ENCODE results near the gene MTURN.

MTURN gene

DNA sequence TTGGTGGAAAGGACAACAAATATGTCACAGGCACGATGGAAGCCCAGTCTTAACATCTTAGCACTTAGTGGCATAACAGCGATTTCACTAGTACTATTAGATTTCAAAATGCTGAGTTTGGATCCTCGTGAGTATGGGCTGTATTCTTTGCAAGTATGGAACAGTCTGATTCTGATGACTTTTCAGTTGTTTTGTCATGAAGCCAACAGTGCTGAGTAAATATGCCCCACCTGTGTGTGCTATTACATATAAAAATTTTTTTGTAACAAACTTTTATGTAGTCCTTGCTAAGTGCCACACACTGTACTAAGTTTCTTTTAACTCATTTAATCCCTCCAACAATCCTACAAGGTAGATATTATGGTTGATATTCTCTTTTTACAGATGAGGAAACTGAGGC, 30.8 kb downstream of the MTURN start:
- TF ChIP-seq, protein P1, sequence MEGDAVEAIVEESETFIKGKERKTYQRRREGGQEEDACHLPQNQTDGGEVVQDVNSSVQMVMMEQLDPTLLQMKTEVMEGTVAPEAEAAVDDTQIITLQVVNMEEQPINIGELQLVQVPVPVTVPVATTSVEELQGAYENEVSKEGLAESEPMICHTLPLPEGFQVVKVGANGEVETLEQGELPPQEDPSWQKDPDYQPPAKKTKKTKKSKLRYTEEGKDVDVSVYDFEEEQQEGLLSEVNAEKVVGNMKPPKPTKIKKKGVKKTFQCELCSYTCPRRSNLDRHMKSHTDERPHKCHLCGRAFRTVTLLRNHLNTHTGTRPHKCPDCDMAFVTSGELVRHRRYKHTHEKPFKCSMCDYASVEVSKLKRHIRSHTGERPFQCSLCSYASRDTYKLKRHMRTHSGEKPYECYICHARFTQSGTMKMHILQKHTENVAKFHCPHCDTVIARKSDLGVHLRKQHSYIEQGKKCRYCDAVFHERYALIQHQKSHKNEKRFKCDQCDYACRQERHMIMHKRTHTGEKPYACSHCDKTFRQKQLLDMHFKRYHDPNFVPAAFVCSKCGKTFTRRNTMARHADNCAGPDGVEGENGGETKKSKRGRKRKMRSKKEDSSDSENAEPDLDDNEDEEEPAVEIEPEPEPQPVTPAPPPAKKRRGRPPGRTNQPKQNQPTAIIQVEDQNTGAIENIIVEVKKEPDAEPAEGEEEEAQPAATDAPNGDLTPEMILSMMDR (IDR thresholded peaks at IDR 0.05; ENCODE audit: unreplicated experiment in 3 of 3), result no peak
- no peak overlapping the region for H3K4me3 Mint-ChIP-seq
- peak overlapping the region in 1 of 3 experiments; percentile 73 for H3K27ac Mint-ChIP-seq
- no peaks in the 10 kb centered on the region for H3K36me3 Mint-ChIP-seq (ENCODE audit: low read depth)
- no peaks in the 10 kb centered on the region for H3K9me3 Mint-ChIP-seq
- H3K4me1 Mint-ChIP-seq, result peaks cover 45% of the 10 kb centered on the region
- H3K27me3 Mint-ChIP-seq (ENCODE audit: low read depth), result peaks cover 22% of the 10 kb centered on the region

DNA sequence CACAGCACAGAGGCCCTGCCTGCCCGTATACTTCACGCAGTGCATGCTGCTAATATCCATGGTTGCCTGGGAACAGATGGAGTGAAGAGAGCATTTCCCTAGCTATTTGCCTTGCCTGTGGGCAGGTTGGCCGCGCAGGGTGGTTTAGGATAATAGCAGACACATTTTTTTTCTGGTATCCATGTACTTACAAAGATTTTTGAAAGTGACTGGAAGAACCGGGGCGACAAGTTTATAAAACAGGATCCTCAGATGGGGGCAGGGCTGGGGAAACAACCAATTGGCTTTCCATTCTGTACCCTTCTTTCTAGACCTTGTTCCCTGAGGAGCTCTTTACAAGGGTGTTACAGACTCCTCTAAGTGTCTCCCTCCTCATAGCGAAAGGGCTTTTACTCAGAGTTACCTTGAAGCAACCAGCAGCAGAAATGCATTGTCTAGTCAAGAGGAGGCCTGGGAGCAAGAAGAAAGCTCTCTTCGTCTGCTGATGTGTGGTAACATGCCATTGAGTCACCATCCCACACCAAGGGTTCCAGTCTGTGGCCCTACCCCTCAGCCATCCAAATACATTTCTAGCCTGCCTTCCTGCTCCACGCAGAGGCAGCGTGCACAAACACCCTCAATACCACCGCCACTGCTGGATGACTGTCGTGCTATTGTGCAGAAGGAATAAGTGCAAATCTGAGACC, 31.5 kb downstream of the MTURN start:
- Mint-ChIP-seq H3K27me3 (ENCODE audit: low read depth) (peaks cover 22% of the 10 kb centered on the region), H3K36me3 (ENCODE audit: low read depth) (no peaks in the 10 kb centered on the region), H3K27ac (peak overlapping the region; percentile 7 to 73 (median 45)), H3K4me1 (peaks cover 52% of the 10 kb centered on the region), H3K9me3 (no peaks in the 10 kb centered on the region), H3K4me3 (no peak overlapping the region)
- TF ChIP-seq, protein P1 (IDR thresholded peaks at IDR 0.05; ENCODE audit: unreplicated experiment in 3 of 3), result no peak

DNA sequence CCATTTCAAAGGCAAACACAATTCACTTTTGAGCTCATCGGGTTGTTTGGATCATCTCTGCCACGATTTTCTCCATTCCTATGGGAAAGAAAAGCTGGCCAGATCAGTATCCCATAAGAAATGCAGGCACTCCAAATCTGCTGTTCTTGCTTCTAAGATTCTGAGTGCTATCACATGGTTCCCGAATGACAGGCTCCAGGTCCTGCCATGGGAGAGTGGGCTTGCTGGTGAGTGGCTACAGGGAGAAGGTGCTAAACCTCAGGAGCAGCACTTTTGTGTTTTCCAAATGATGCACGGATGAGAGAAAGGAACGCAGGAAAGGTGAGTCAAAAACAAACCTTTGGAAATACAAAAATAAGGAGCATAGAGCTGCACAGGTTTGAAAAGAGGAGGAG, 32.1 kb downstream of the MTURN start:
- Mint-ChIP-seq H3K4me3 (no peak overlapping the region), H3K27ac (peak overlapping the region in 1 of 3 experiments; percentile 7), H3K9me3 (no peaks in the 10 kb centered on the region), H3K4me1 (peaks cover 55% of the 10 kb centered on the region), H3K36me3 (ENCODE audit: low read depth) (no peaks in the 10 kb centered on the region), H3K27me3 (ENCODE audit: low read depth) (peaks cover 22% of the 10 kb centered on the region)
- TF ChIP-seq, protein P1 (IDR thresholded peaks at IDR 0.05; ENCODE audit: unreplicated experiment in 3 of 3), result no peak

DNA sequence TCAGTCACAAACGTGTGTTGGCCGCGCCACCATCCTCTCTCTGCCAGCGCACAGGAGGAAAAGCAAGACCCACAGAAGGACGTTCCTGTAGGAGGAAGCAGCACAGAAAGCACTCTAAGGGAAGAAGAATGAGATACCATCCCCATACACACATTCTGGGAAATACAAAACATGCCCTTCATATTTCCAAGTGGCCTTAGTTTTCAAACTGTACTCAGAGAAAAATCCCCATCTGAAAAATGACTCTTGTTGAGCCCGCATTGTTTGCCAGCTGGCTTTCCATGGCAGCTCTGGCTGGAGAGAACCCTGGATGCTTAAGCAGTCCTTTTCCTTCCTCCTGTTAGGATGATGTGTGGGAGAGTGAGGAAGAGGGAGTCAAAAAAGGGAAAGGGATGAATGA, 33.1 kb downstream of the MTURN start:
- Mint-ChIP-seq H3K27ac (peak overlapping the region in 1 of 3 experiments; percentile 57), H3K36me3 (ENCODE audit: low read depth) (no peaks in the 10 kb centered on the region), H3K27me3 (ENCODE audit: low read depth) (peaks cover 22% of the 10 kb centered on the region), H3K9me3 (no peaks in the 10 kb centered on the region), H3K4me3 (no peak overlapping the region), H3K4me1 (peaks cover 55% of the 10 kb centered on the region)
- TF ChIP-seq, protein P1 (IDR thresholded peaks at IDR 0.05; ENCODE audit: unreplicated experiment in 3 of 3), result no peak

DNA sequence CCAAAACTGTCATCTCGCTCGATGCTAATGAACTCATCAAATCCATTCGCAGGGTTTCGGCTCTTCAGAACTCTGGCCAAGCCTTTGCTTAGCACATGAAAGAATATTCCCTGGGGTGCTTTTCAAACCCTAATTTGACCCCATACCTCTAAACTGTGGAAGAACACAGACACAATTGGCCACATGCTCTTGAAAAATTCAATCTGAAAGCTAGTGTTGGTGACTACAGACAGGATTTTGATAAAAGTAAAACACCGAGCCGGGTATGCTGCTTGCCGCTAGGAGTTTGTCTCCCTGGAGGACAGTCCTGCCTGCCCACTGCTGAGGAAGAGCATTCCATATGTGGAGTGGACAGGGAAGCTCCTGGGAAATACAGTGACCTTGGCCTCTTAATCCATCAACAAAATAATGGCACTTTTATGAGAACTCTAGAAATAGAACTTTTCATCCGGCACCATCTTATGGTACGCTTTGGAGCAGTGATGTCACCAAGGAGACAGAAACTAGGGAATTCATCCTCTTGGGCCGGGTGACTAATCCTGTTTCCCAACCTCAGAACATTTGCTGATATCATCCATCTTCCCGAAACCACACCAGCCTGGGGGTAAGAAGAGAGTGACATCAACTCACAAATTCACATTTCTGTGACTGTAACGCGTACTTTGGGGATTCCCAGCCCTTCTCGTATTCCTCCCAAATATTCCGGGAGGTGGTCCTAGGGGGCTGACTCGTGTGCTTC, 34.2 kb downstream of the MTURN start:
- Mint-ChIP-seq H3K36me3 (ENCODE audit: low read depth) (no peaks in the 10 kb centered on the region), H3K4me3 (no peak overlapping the region), H3K9me3 (no peaks in the 10 kb centered on the region), H3K27me3 (ENCODE audit: low read depth) (peaks cover 17% of the 10 kb centered on the region), H3K4me1 (peaks cover 56% of the 10 kb centered on the region), H3K27ac (no peak overlapping the region)
- TF ChIP-seq, protein P1 (IDR thresholded peaks at IDR 0.05; ENCODE audit: unreplicated experiment in 3 of 3), result no peak

All from nephron (organoid).